Endothelial cell of umbilical vein (primary cell): Measurements from ENCODE around the gene CBLC.

ENCODE experiments used
- EZH2 ChIP-seq: IDR thresholded peaks from 2 replicates; pipeline ENCODE4 v1.6.1; 2012; ENCODE audit warnings: borderline replicate concordance, low read depth, mild to moderate bottlenecking, moderate library complexity, low read length, inconsistent platforms; ENCODE audit not compliant: severe bottlenecking
- TF ChIP-seq, protein P1 (sequence below), 2 donors: IDR thresholded peaks; 1 replicate in 1 of 2; 2 replicates in 1 of 2; pipeline ENCODE4 v1.5.1; 2011; ENCODE audit warnings: low read length in 2 of 2, mild to moderate bottlenecking in 2 of 2, moderate library complexity in 2 of 2, control low read depth in 1 of 2, inconsistent platforms in 1 of 2, low read depth in 1 of 2; ENCODE audit not compliant: insufficient read depth in 1 of 2; ENCODE audit errors: extremely low read depth in 1 of 2

DNA sequence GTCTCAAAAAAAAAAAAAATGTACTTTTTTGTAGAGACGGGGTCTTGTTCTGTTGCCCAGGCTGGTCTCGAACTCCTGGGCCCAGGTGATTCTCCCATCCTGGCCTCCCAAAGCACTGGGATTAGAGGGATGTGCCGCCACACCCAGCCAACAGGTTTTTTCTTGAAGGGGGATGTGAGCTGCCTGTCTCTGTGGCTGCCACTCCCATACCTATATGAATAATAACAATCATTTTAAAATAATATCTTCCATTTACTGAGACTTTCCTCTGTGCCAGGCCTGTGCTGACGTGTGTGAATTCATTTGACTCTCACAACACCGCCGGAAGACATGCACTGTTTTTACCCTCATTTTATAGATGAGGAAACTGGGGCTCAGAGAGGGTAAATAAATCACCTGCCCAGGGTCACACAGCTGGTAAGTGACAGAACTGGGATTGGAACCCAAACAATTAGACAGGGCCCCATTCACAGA, 36.4 kb upstream of the CBLC start:
- TF ChIP-seq, protein P1, sequence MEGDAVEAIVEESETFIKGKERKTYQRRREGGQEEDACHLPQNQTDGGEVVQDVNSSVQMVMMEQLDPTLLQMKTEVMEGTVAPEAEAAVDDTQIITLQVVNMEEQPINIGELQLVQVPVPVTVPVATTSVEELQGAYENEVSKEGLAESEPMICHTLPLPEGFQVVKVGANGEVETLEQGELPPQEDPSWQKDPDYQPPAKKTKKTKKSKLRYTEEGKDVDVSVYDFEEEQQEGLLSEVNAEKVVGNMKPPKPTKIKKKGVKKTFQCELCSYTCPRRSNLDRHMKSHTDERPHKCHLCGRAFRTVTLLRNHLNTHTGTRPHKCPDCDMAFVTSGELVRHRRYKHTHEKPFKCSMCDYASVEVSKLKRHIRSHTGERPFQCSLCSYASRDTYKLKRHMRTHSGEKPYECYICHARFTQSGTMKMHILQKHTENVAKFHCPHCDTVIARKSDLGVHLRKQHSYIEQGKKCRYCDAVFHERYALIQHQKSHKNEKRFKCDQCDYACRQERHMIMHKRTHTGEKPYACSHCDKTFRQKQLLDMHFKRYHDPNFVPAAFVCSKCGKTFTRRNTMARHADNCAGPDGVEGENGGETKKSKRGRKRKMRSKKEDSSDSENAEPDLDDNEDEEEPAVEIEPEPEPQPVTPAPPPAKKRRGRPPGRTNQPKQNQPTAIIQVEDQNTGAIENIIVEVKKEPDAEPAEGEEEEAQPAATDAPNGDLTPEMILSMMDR (IDR thresholded peaks at IDR 0.05; ENCODE audit: extremely low read depth in 1 of 2, insufficient read depth in 1 of 2, low read depth in 1 of 2, low read length in 2 of 2) = no peak
- no peak for TF ChIP-seq EZH2
